ENCODE data around the gene DENND1B. TPM values are rescaled to one million over a fixed set of nuclear protein-coding genes. Genes with fewer than 3 reads are reported as not detected.

DENND1B gene
- total RNA-seq, 1 donor from 2014 or later, result 26.9 TPM

DNA sequence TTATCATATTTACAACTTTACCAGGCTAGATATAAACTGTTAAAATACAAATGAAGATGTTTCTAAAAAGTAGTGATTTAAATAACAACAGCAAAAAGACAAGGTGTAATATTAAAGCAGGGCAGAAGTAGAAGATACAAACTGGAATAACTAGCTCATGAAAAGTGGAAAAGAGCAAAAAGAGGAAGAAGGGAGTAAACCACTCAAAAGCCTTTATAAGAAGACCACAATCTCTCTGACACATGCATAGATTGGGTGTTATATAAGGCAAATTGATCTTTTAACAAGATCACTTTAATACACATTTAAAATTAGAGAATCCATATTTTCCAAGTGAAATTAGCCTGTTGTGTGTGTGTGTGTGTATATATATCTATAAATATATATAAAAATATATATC lies 5.0 kb downstream of the DENND1B start:
- TF ChIP-seq, protein P1, sequence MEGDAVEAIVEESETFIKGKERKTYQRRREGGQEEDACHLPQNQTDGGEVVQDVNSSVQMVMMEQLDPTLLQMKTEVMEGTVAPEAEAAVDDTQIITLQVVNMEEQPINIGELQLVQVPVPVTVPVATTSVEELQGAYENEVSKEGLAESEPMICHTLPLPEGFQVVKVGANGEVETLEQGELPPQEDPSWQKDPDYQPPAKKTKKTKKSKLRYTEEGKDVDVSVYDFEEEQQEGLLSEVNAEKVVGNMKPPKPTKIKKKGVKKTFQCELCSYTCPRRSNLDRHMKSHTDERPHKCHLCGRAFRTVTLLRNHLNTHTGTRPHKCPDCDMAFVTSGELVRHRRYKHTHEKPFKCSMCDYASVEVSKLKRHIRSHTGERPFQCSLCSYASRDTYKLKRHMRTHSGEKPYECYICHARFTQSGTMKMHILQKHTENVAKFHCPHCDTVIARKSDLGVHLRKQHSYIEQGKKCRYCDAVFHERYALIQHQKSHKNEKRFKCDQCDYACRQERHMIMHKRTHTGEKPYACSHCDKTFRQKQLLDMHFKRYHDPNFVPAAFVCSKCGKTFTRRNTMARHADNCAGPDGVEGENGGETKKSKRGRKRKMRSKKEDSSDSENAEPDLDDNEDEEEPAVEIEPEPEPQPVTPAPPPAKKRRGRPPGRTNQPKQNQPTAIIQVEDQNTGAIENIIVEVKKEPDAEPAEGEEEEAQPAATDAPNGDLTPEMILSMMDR (IDR thresholded peaks at IDR 0.05; ENCODE audit: borderline replicate concordance), result no peak
- Histone ChIP-seq H3K36me3 (no peaks in the 10 kb centered on the region), H3K4me3 (no peak overlapping the region), H3K4me1 (peaks cover 80% of the 10 kb centered on the region), H3K9me3 (replicated peaks) (no peaks in the 10 kb centered on the region), H3K27me3 (ENCODE audit: low read depth) (no peaks in the 10 kb centered on the region), H3K27ac (replicated peaks) (no peak overlapping the region)
- intact Hi-C loops (cut with micrococcal nuclease), result no loop called here
- DNase-seq, result no peak

DNA sequence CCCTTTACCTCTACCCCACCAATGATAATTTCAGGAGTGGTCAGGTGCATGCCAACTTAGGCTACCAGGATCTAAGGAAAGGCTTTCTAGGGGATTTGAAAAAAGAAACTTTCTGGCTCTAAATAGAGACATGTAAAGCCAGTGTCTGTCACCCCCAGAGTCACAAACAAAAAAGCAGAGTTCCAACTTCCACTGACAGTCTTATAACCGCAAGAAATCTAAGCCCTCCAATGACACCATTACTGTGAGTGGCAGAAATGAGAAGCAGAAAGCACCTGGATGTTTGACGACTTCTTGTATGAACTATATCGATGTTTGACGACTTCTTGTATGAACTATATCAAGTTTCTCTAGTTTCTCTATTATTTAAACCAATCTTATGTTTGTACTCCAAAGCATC lies 6.0 kb downstream of the DENND1B start:
- Histone ChIP-seq H3K9me3 (replicated peaks) (no peaks in the 10 kb centered on the region), H3K4me1 (peaks cover 84% of the 10 kb centered on the region), H3K4me3 (no peak overlapping the region), H3K27me3 (ENCODE audit: low read depth) (no peaks in the 10 kb centered on the region), H3K36me3 (no peaks in the 10 kb centered on the region), H3K27ac (replicated peaks) (no peak overlapping the region)
- DNase-seq, result no peak
- TF ChIP-seq, protein P1 (IDR thresholded peaks at IDR 0.05; ENCODE audit: borderline replicate concordance), result no peak
- intact Hi-C loops (cut with micrococcal nuclease), result no loop called here

DNA sequence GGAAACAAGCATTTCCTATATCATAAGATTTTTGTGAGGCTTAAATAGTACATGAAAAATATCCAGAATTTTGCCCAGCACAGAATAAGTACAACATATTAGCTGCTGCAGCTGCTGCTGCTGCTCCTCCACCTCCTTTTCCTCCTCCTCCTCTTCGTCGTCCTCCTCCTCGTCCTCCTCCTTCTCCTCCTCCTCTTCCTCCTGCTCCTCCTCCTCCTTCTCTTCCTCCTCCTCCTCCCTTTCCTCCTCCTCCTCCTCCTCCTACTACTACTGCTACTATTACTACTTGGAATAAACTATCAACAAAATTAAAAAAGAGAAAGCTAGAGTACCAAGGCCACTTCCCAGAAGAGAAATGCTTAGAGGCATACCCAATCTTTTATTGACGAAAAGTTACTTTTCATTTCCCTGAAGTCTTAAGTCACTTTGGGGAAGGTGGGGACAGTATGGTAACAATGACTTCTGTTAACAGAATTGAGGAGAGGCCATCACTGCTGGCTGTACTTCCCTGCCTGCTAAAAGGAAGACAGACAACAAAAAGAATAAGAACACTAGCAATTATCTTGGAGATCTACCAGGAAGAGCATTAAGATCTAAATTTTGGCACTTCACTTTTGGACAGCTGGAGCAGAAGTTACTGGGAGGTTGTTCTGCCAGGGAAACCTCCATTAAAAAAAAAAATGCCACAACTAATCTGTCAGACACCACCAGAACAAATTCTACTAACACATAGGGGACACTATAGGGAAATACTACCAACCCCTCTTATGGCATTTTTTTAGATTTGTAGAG lies 7.1 kb downstream of the DENND1B start:
- Histone ChIP-seq H3K4me1 (peaks cover 78% of the 10 kb centered on the region), H3K9me3 (replicated peaks) (no peaks in the 10 kb centered on the region), H3K27me3 (ENCODE audit: low read depth) (no peaks in the 10 kb centered on the region), H3K4me3 (no peak overlapping the region), H3K36me3 (no peaks in the 10 kb centered on the region), H3K27ac (replicated peaks) (no peak overlapping the region)
- TF ChIP-seq, protein P1 (IDR thresholded peaks at IDR 0.05; ENCODE audit: borderline replicate concordance), result no peak
- no peak for DNase-seq
- intact Hi-C loops (cut with micrococcal nuclease), result no loop called here

DNA sequence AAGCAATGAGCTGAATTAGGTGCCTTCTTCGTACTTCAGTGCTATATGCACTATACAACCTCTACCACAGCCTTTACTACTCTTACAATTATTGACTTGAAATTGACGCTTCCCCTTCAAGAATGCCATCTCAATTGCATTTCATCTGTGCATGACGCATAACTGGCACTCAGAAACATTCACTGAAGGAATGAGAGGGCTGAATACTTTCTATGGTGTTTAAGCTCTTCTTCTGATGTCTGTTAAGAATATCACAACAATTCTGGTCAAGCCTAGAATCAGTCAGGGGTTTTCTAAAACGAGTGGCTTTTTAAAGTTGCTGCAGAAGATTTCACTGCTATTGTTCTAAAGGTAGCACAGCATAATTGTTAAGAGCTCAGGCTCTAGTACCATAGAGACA lies 11.5 kb downstream of the DENND1B start:
- DNase-seq, result no peak
- H3K4me1 ChIP-seq, result peaks cover 48% of the 10 kb centered on the region
- H3K27ac ChIP-seq (replicated peaks), result no peak overlapping the region
- no peaks in the 10 kb centered on the region for H3K27me3 ChIP-seq (ENCODE audit: low read depth)
- no peaks in the 10 kb centered on the region for H3K9me3 ChIP-seq (replicated peaks)
- H3K4me3 ChIP-seq, result no peak overlapping the region
- no peaks in the 10 kb centered on the region for H3K36me3 ChIP-seq
- intact Hi-C loops (cut with micrococcal nuclease), result no loop called here
- TF ChIP-seq, protein P1 (IDR thresholded peaks at IDR 0.05; ENCODE audit: borderline replicate concordance), result no peak

DNA sequence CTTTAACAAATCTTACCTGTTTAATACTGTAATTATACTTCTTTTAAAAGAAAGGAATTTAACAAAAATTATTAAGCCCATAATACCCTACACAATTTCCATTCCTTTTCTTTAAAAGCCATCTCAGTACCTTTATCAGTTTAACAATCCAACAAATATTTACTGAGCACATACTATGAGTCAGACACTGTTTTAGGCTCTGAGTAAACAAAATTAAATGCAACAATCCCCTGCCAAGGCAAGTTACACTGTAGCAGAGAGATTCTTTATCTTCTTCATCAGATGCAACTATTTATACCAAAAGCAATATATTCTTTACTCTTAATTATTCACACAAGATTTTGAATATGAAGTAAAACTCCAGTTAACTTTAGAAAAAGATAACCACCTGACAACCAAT lies 12.0 kb downstream of the DENND1B start:
- no peaks in the 10 kb centered on the region for H3K27me3 ChIP-seq (ENCODE audit: low read depth)
- H3K27ac ChIP-seq (replicated peaks), result no peak overlapping the region
- no peaks in the 10 kb centered on the region for H3K9me3 ChIP-seq (replicated peaks)
- intact Hi-C loops (cut with micrococcal nuclease), result no loop called here
- H3K36me3 ChIP-seq, result no peaks in the 10 kb centered on the region
- no peak for DNase-seq
- H3K4me3 ChIP-seq, result no peak overlapping the region
- TF ChIP-seq, protein P1 (IDR thresholded peaks at IDR 0.05; ENCODE audit: borderline replicate concordance), result no peak
- peaks cover 43% of the 10 kb centered on the region for H3K4me1 ChIP-seq

Measured in left ventricle myocardium inferior (tissue), 1 donor.